AG08395 (cell line): Measurements from ENCODE around the gene KRT38.
"Not testable (repeated sequence)": the region's sequence is repeated elsewhere in the genome, so short reads cannot be mapped to it uniquely, and the experiment has no call there.

Experiments used
- DNase-seq: peaks from one replicate; pipeline ENCODE4 v3.0.0; 2012; ENCODE audit warnings: mixed read lengths, low spot score

Gene KRT38

DNA sequence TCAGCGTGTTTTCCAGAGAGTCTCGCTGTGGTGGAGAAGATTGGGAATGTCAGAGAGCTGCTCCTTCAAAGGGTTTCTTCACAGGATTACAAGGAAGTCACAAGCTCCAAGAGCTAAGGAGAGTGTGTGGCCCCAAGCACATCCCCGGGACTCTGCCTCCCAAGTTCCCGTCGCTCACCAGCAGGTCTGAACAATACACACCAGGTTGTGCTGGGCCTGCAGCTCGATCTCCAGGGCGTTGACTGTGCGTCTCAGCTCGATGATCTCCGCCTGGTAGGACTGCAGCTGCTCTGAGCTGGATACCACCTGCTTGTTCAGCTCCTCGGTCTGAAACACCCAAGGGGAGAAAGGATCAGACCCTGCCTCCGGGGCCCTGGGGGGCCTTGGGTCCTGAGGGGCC lies 45.7 kb downstream of the KRT38 start:
- DNase-seq, result not testable (repeated sequence)

DNA sequence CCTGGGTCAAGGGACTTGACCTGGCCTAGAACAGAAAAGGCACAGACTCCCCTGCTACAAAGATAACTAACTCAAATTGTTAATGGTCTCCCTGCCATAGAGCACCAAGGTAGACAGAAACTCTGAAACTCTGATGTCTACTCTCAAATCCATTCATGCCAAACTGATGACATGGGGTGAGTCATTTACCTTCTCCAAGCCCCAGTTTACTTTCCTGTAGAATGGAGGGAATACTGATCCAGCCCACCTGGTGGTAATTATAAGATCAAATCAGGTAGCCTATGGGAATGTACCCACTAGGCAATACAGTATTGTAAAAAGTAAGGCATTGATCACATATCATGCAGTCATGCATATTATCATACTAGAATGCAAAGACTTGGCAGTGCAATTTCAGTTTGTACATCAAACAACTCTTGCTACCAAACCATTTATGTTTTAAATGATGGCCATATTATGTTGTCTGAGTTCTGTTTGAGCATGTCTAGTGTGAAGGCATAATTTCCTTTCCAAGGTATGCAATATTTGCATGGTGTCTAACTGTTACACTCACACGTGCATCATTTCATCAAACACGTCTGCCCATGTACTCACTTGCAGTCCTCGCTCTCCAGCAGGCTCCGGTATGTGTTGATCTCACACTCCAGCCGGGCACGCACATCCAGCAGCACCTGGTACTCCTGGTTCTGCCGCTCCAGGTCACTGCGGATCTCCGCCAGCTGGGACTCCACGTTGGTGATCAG lies 46.4 kb downstream of the KRT38 start:
- DNase-seq, result no peak

DNA sequence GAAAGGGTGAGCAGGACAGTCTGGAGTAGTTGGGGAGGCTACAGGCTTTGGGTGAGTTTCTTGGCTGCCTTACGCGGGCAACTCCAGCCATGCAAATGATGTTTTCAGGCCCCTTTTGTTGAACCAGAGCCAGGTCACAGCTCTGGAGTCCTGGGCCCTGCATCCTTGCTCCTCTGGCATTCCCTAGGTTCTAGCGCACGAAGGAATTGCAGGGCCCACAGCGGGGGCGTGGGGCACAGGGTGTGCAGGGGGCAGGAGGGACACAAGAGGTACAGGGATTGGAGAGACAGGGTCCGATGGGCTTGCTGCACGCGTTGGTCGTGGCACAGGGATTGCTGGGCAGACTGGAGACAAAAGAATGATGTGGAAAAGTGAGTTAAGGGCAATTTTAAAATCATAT lies 47.0 kb downstream of the KRT38 start:
- DNase-seq, result no peak

DNA sequence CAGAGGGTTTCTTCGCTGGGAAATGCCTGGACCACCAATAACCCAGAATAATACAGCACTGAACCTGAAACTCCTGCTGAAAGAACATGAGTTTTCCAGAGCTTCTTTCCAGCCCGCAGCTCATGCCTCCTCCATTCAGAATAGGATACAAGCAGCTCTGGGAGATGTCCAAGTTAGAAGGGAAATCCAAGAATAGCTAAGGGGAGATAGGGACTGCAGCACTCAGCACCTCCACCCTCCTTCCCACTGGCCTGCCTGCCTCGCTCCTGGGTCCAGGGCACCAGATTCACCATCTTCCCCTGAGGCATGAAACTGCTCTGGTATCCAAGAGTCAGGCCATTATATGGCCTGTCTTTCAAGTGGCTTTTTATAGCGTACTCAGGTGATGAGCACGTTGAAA lies 47.5 kb downstream of the KRT38 start:
- DNase-seq, result no peak

DNA sequence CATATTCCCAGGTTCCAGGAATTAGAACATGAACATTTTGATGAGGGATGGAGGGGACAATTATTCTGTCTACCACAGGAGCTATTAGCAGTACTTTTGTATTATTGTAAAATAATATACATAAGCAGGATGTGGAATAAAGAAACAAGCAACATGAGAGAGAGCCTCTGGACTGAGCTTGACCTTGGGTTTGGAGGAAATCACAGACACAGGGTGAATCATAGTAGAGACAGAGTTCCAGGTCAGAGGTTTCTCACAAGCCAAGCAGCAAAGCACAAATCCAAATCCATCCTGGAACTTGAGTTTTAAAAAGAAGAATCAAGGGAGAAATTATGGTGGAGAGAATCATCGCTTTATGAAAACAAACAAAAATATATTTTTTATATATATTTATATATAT lies 48.5 kb downstream of the KRT38 start:
- DNase-seq, result peak; percentile 36

DNA sequence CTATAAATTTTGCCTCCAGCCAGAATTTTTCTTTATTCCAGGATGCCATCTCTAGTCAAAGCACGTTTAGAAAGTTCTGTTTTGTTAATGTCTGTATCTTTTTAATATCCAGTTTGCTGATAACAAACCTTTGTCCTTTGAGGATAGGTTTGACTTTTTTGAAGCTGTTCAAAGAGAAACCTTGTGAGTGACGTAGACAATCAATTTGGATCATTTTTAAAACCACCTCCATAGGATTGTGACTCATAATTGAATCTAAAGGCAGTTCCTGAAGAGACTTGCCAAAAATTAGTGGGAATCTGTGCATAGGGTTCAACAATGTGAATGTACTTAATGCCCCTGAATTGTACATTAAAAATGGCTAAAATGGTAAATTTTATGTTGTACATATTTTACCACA lies 49.2 kb downstream of the KRT38 start:
- no peak for DNase-seq

DNA sequence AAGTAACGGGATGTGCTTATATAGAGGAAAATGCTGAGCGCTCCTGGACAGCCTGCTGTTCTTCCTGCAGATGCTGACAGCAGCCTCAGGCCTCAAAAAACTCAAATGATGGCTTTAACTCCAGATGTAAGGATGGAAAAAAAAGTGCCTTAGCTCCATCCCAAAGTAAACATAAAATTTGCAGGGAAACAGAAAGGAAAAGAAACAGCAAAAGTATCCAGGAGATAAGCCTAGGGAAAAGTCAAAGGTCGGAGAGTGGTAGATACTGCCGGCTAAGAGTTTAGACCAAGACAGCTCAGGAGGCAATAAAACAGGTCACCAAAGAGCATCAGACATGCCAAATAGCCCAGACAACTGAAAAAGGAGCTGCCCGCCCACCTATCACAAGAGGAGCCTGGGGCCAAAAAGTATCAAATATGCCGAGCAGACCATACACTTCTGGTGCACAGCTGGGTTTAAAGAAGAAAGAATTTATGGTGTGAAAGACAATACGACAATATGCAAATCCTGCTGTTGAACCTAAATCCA lies 50.3 kb downstream of the KRT38 start:
- DNase-seq, result no peak

DNA sequence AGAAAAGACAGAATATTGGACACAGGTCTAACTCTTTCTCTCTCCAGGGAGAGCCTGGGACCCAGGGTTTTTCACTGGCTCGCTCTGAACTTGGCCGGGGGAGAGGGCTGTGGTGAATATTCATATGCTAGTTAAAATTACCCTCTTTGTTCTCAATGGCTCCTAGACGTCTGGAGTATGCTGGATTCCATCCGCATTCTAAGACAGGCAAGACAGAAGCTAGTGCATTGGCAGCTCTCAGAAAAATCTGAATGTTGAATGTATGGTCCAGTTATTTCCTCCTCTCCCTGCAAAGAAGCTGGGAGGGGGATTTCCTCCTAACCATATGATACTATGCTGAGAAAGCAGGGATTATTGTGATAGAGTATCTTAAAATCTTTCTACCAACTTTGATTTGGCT lies 53.1 kb downstream of the KRT38 start:
- no peak for DNase-seq

DNA sequence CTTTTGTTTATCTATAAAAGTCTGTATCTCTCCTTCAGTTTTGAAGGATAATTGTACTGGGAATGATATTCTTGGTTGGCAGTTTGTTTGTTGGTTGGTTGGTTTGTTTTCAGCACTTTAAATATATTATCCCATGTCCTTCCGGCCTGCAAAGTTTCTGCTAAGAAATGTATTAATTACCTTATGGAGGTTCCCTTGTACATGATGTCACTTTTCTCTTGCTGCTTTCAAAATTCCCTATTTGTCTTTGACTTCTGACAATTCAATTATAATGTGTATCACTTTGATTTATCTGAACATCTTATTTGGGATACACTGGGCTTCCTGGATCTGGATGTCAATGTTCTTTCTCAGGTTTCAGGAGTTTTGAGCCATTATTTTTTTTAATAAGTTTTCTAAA lies 54.6 kb downstream of the KRT38 start:
- DNase-seq, result no peak
